Right cardiac atrium (tissue), 5 donors: ENCODE results near the gene PMEPA1. TPM values are rescaled to one million over a fixed set of nuclear protein-coding genes. Genes with fewer than 3 reads are reported as not detected.

Experiments
- ATAC-seq, 2 donors: fragments of 200-7000 bp; cut with Tn5 transposase; one replicate each; pipeline versions ENCODE4 v1.8.0 to v1.9.1; 2020; ENCODE audit warnings: moderate library complexity in 2 of 2, mild to moderate bottlenecking in 1 of 2
- DNase-seq, 3 donors: peaks; one replicate each; pipeline ENCODE4 v3.0.0-alpha.2; 2020
- H3K27ac ChIP-seq: one replicate; pipeline ENCODE4 v1.5.1; 2013; ENCODE audit warnings: mild to moderate bottlenecking, low read length, control low read depth, moderate library complexity
- H3K27me3 ChIP-seq: one replicate; pipeline ENCODE4 v1.6.1; 2013; ENCODE audit not compliant: control insufficient read depth, insufficient read depth
- H3K4me1 ChIP-seq: one replicate; pipeline ENCODE4 v1.6.1; 2013; ENCODE audit warnings: low read length; ENCODE audit not compliant: control insufficient read depth, insufficient read depth
- H3K4me3 ChIP-seq: one replicate; pipeline ENCODE4 v1.5.1; 2013; ENCODE audit warnings: low read length, control low read depth
- H3K9me3 ChIP-seq: one replicate; pipeline ENCODE4 v1.6.1; 2013; ENCODE audit warnings: low read length; ENCODE audit not compliant: control insufficient read depth
- WGBS: extraction: QIAGEN DNeasy Blood & Tissue Kit; methylation state at CpG from one replicate; pipeline ENCODE4 v1.1.7; 2013; 5-methylcytosine and 5-hydroxymethylcytosine counted together
- intact Hi-C, 4 donors: fragments of 100-400 bp; cut with DNase I; formaldehyde crosslinking; loops; one replicate each; pipeline versions ENCODE4 v1.11.0 to v1.14.0; 2022 to 2023
- polyA plus RNA-seq: library from polyadenylated mRNA; stranded (reverse); fragments of 200-250 nt; gene quantifications from one replicate; pipeline ENCODE4 v1.2.3, GENCODE V29; 2013
- total RNA-seq, 4 donors: library from RNA; stranded (reverse); fragmentation: NEBNext Ultra II Directional; extraction: Animal tissue kit (Norgen Biotek cat#: 25700); gene quantifications; one replicate each; pipeline ENCODE4 v1.2.1, GENCODE V29; 2021
- donor health status: healthy with polysubstance abuse.
- donor health status: DM: no; HTN: yes; CAD: no.
- donor health status: DM: no; HTN: no; CAD: no.
- donor health status: DM: no; HTN: yes; CAD: no; lungs with severe emphysema.
- donor health status: DM: yes; HTN: yes; CAD: no.

PMEPA1 gene
- total and polyA plus RNA-seq, 5 donors = 17.3 to 82.0 (median 37.5) TPM

DNA sequence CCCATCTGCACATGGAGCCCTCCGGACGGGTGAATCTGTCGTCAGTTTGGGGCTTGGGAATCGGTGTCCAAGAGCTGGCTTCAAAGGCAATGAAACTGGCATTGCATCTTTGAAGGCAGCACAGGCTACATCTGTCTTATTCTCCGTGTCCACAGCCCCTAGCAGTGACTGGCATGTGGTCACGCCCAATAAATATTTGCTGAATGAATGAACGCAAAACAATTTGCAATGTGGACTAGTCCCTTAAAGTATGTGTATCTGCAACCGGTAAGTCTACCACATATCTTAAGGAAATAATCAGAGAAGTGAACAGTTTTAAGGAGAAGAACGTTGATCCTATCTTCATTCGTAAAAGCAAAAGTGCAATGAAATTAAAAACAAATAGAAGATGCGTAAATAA is 8.0 kb upstream of the PMEPA1 start:
- Histone ChIP-seq H3K4me3 (no peak overlapping the region), H3K9me3 (no peaks in the 10 kb centered on the region), H3K27ac (peak overlapping the region; percentile 14), H3K27me3 (no peaks in the 10 kb centered on the region), H3K4me1 (peaks cover 8% of the 10 kb centered on the region)
- no peak for ATAC-seq
- 41% methylated on average over 11 of the region's 11 CpGs for WGBS
- DNase-seq = no peak
- intact Hi-C loops = no loop called here

GRCh38 chr20:57716901-57717300 is 7.1 kb upstream of the PMEPA1 start:
- H3K4me1 ChIP-seq = peaks cover 10% of the 10 kb centered on the region
- no peaks in the 10 kb centered on the region for H3K27me3 ChIP-seq
- no peaks in the 10 kb centered on the region for H3K9me3 ChIP-seq
- DNase-seq (peak in 1 of 3 donors; percentile 66), ATAC-seq (peak; percentile 27 to 57)
- intact Hi-C loops = no loop called here
- no peak overlapping the region for H3K4me3 ChIP-seq
- H3K27ac ChIP-seq = peak overlapping the region; percentile 62
- WGBS = 56% methylated on average over 3 of the region's 3 CpGs

DNA sequence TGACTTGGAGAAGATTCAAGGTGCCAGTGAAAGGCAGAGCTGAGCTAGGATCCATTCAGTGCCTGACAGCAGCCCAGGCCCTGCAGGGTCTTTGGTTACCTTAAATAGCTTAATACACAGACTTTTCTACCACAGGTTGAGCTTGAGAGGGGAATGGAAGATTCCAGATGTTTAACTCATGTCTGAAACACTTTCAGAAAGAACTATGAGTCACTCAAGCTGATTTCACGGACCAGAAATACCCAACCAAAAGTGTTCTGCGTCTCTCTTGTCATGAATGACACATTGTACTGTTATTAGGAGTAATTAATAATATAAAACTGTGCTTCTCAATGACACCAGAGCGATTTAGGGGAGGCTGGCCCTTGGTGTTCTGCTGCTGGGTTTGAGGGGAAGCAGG is 6.4 kb upstream of the PMEPA1 start:
- H3K9me3 ChIP-seq = no peaks in the 10 kb centered on the region
- peaks cover 10% of the 10 kb centered on the region for H3K4me1 ChIP-seq
- no peaks in the 10 kb centered on the region for H3K27me3 ChIP-seq
- DNase-seq (no peak), ATAC-seq (no peak)
- intact Hi-C loops = no loop called here
- no peak overlapping the region for H3K4me3 ChIP-seq
- 60% methylated on average over 3 of the region's 3 CpGs for WGBS
- H3K27ac ChIP-seq = peak overlapping the region; percentile 62

GRCh38 chr20:57715268-57715904 is 5.6 kb upstream of the PMEPA1 start:
- intact Hi-C loops = no loop called here
- Histone ChIP-seq H3K4me1 (peaks cover 10% of the 10 kb centered on the region), H3K4me3 (no peak overlapping the region), H3K27ac (no peak overlapping the region), H3K9me3 (no peaks in the 10 kb centered on the region), H3K27me3 (no peaks in the 10 kb centered on the region)
- 89% methylated on average over 15 of the region's 15 CpGs for WGBS
- ATAC-seq (no peak), DNase-seq (peak in 1 of 3 donors; percentile 0)

DNA sequence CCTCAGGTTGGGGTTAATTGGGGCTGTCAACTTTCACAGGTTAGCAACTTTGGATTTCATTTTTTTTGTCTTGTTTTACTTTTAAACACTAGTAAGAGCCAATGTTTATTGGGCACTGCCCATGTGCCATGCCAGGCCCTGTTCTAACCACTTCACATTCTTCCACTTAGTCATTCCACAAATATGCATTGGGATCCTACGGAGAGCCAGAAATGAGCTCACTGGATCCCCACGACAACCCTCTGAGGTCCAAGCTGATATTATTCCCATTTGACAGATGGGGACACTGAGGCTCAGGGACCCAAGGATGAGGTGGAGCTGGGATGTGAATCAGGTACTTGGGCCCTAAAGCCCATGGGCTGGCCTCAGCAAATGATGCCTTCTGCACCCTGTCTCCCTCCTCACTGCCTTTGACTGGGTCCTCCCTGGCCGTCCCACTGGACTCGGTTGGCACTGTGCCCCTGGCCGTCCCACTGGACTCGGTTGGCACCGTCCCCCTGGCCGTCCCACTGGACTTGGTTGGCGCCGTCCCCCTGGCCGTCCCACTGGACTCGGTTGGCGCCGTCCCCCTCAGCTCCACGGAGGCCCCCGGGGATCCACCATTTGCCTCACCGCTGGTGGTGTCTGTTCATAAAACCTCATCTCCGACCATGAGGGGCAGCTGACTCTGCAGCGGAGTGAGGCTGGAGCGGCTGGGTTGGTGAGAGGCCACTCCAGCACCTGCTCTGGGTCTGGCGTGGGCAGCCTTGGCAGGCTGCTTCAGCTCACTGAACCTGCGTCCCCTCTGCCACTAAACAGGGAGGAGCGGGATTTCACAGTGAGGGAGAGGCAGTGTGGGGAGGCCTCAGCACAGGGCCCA is 4.8 kb upstream of the PMEPA1 start:
- H3K9me3 ChIP-seq = no peaks in the 10 kb centered on the region
- H3K27me3 ChIP-seq = no peaks in the 10 kb centered on the region
- no peak for ATAC-seq
- intact Hi-C loops = no loop called here
- peaks cover 10% of the 10 kb centered on the region for H3K4me1 ChIP-seq
- peak in 1 of 3 donors; percentile 25 for DNase-seq
- H3K27ac ChIP-seq = no peak overlapping the region
- WGBS = 83% methylated on average over 23 of the region's 23 CpGs
- no peak overlapping the region for H3K4me3 ChIP-seq

- peak in 1 of 3 donors; percentile 31 for DNase-seq
- ATAC-seq = no peak
- Histone ChIP-seq H3K4me1 (peaks cover 10% of the 10 kb centered on the region), H3K4me3 (no peak overlapping the region), H3K9me3 (no peaks in the 10 kb centered on the region), H3K27me3 (no peaks in the 10 kb centered on the region), H3K27ac (peak overlapping the region; percentile 15)
- intact Hi-C loops = no loop called here
- 69% methylated on average over 8 of the region's 8 CpGs for WGBS
Observed at GRCh38 chr20:57713951-57714350, 4.1 kb upstream of the PMEPA1 start.

GRCh38 chr20:57713505-57713903 is 3.7 kb upstream of the PMEPA1 start:
- intact Hi-C loops = no loop called here
- H3K27me3 ChIP-seq = no peaks in the 10 kb centered on the region
- WGBS = 75% methylated on average over 10 of the region's 10 CpGs
- no peak for DNase-seq
- no peak for ATAC-seq
- no peaks in the 10 kb centered on the region for H3K9me3 ChIP-seq
- no peak overlapping the region for H3K4me3 ChIP-seq
- H3K4me1 ChIP-seq = peaks cover 10% of the 10 kb centered on the region
- H3K27ac ChIP-seq = no peak overlapping the region

DNA sequence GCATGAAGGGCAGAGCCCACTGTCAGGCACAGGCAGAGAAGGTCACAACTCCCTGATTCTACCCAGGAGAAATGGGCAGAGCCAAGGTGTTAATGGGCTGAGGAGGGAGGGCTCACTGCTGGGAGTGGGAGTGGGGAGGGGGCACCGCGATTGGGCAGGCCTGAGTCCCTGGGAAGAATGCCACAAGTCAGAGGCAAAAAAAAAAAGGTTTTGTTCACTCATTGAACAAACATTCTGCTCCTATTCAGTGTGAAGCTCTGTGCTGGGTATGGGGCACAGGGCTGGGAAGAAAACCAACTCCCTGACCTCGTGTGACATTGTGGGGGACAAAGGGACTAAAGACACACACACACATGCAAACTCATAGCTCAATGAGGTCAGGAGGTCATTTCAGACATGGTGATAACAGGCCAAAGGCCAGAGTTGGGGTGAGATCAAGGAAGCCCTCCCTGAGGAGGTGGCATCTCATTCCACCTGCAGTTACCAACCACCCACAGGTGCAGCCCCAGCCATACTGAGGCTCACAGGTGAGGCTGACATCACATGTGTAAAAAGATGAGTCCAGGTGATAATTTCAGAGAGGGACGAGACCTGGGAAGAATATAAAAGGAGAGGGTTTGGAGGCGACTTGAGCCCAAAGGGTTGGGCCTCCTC is 3.2 kb upstream of the PMEPA1 start:
- ATAC-seq = no peak
- intact Hi-C loops = no loop called here
- no peak for DNase-seq
- no peaks in the 10 kb centered on the region for H3K27me3 ChIP-seq
- H3K4me1 ChIP-seq = peaks cover 10% of the 10 kb centered on the region
- H3K27ac ChIP-seq = no peak overlapping the region
- H3K9me3 ChIP-seq = no peaks in the 10 kb centered on the region
- 67% methylated on average over 5 of the region's 5 CpGs for WGBS
- H3K4me3 ChIP-seq = no peak overlapping the region

DNA sequence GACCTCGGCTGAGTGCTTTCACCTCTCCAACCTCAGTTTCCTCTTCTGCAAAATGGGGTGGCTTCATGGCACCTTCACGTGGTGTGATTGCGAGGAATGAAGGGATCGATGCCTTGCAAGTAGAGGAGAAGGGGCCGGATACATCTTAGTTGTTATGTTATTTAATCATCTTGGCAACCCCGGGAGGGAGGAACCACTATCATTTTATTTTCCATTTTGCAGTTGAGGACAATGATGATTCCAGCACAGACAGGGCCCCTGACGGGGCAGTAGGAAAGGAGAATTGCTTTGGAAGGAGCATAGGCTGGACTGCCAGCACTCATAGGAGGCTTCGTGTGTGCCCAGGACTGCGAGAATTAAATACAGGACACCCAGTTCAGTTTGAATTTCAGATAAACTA is 2.5 kb upstream of the PMEPA1 start:
- intact Hi-C loops = no loop called here
- DNase-seq = no peak
- ATAC-seq = no peak
- H3K9me3 ChIP-seq = no peaks in the 10 kb centered on the region
- H3K4me3 ChIP-seq = no peak overlapping the region
- H3K27ac ChIP-seq = no peak overlapping the region
- H3K27me3 ChIP-seq = no peaks in the 10 kb centered on the region
- 70% methylated on average over 9 of the region's 9 CpGs for WGBS
- H3K4me1 ChIP-seq = peaks cover 10% of the 10 kb centered on the region

- DNase-seq = peak in 1 of 3 donors; percentile 21
- Histone ChIP-seq H3K4me3 (no peak overlapping the region), H3K27ac (no peak overlapping the region), H3K4me1 (peaks cover 10% of the 10 kb centered on the region), H3K27me3 (no peaks in the 10 kb centered on the region), H3K9me3 (no peaks in the 10 kb centered on the region)
- ATAC-seq = no peak
- intact Hi-C loops = no loop called here
- WGBS = 69% methylated on average over 7 of the region's 7 CpGs
Observed at GRCh38 chr20:57711826-57712225, 2.0 kb upstream of the PMEPA1 start.

- no peak overlapping the region for H3K27ac ChIP-seq
- no peaks in the 10 kb centered on the region for H3K9me3 ChIP-seq
- peaks cover 6% of the 10 kb centered on the region for H3K4me1 ChIP-seq
- DNase-seq = no peak
- intact Hi-C loops = no loop called here
- H3K27me3 ChIP-seq = no peaks in the 10 kb centered on the region
- H3K4me3 ChIP-seq = peak overlapping the region; percentile 75
- 71% methylated on average over 8 of the region's 8 CpGs for WGBS
- ATAC-seq = no peak
Observed at GRCh38 chr20:57711311-57711712, 1.5 kb upstream of the PMEPA1 start.
